Measurements from ENCODE around the gene PJVK.

PJVK gene

GRCh38 chr2:178428396-178428806 lies 22.8 kb upstream of the PJVK start:
- Histone ChIP-seq H3K36me3 (ENCODE audit: control insufficient read depth in 2 of 2, insufficient read depth in 2 of 2, low read length in 2 of 2) (peaks cover 34 to 47% of the 10 kb centered on the region in 2 donors), H3K9ac (ENCODE audit: low read depth in 1 of 2, low read length in 2 of 2) (no peak overlapping the region), H3K27me3 (ENCODE audit: control insufficient read depth in 2 of 2, insufficient read depth in 2 of 2, low read length in 2 of 2) (no peaks in the 10 kb centered on the region), H3K4me1 (ENCODE audit: control insufficient read depth in 2 of 2, insufficient read depth in 2 of 2, low read length in 2 of 2) (no peaks in the 10 kb centered on the region), H3K4me3 (ENCODE audit: low read length in 2 of 2) (no peak overlapping the region), H3K9me3 (ENCODE audit: control insufficient read depth in 2 of 2, low read length in 2 of 2) (no peaks in the 10 kb centered on the region), H3K27ac (ENCODE audit: low read depth in 2 of 2, low read length in 2 of 2) (no peak overlapping the region)

GRCh38 chr2:178429336-178429735 lies 21.8 kb upstream of the PJVK start:
- H3K27ac ChIP-seq (ENCODE audit: low read depth in 2 of 2, low read length in 2 of 2): no peak overlapping the region
- peaks cover 38 to 54% of the 10 kb centered on the region in 2 donors for H3K36me3 ChIP-seq (ENCODE audit: control insufficient read depth in 2 of 2, insufficient read depth in 2 of 2, low read length in 2 of 2)
- no peaks in the 10 kb centered on the region for H3K9me3 ChIP-seq (ENCODE audit: control insufficient read depth in 2 of 2, low read length in 2 of 2)
- no peaks in the 10 kb centered on the region for H3K4me1 ChIP-seq (ENCODE audit: control insufficient read depth in 2 of 2, insufficient read depth in 2 of 2, low read length in 2 of 2)
- H3K9ac ChIP-seq (ENCODE audit: low read depth in 1 of 2, low read length in 2 of 2): no peak overlapping the region
- H3K27me3 ChIP-seq (ENCODE audit: control insufficient read depth in 2 of 2, insufficient read depth in 2 of 2, low read length in 2 of 2): no peaks in the 10 kb centered on the region
- H3K4me3 ChIP-seq (ENCODE audit: low read length in 2 of 2): no peak overlapping the region

GRCh38 chr2:178436662-178437061 lies 14.5 kb upstream of the PJVK start:
- Histone ChIP-seq H3K4me3 (ENCODE audit: low read length in 2 of 2) (no peak overlapping the region), H3K9ac (ENCODE audit: low read depth in 1 of 2, low read length in 2 of 2) (no peak overlapping the region), H3K9me3 (ENCODE audit: control insufficient read depth in 2 of 2, low read length in 2 of 2) (no peaks in the 10 kb centered on the region), H3K36me3 (ENCODE audit: control insufficient read depth in 2 of 2, insufficient read depth in 2 of 2, low read length in 2 of 2) (peaks cover 56% of the 10 kb centered on the region in 2 donors), H3K4me1 (ENCODE audit: control insufficient read depth in 2 of 2, insufficient read depth in 2 of 2, low read length in 2 of 2) (no peaks in the 10 kb centered on the region), H3K27ac (ENCODE audit: low read depth in 2 of 2, low read length in 2 of 2) (no peak overlapping the region), H3K27me3 (ENCODE audit: control insufficient read depth in 2 of 2, insufficient read depth in 2 of 2, low read length in 2 of 2) (no peaks in the 10 kb centered on the region)

- Histone ChIP-seq H3K27me3 (ENCODE audit: control insufficient read depth in 2 of 2, insufficient read depth in 2 of 2, low read length in 2 of 2) (no peaks in the 10 kb centered on the region), H3K36me3 (ENCODE audit: control insufficient read depth in 2 of 2, insufficient read depth in 2 of 2, low read length in 2 of 2) (peaks cover 49 to 57% of the 10 kb centered on the region in 2 donors), H3K27ac (ENCODE audit: low read depth in 2 of 2, low read length in 2 of 2) (no peak overlapping the region), H3K4me3 (ENCODE audit: low read length in 2 of 2) (no peak overlapping the region), H3K4me1 (ENCODE audit: control insufficient read depth in 2 of 2, insufficient read depth in 2 of 2, low read length in 2 of 2) (no peaks in the 10 kb centered on the region), H3K9me3 (ENCODE audit: control insufficient read depth in 2 of 2, low read length in 2 of 2) (no peaks in the 10 kb centered on the region), H3K9ac (ENCODE audit: low read depth in 1 of 2, low read length in 2 of 2) (no peak overlapping the region)
These were observed 9.8 kb upstream of the PJVK start for GRCh38 chr2:178441426-178441825.

DNA sequence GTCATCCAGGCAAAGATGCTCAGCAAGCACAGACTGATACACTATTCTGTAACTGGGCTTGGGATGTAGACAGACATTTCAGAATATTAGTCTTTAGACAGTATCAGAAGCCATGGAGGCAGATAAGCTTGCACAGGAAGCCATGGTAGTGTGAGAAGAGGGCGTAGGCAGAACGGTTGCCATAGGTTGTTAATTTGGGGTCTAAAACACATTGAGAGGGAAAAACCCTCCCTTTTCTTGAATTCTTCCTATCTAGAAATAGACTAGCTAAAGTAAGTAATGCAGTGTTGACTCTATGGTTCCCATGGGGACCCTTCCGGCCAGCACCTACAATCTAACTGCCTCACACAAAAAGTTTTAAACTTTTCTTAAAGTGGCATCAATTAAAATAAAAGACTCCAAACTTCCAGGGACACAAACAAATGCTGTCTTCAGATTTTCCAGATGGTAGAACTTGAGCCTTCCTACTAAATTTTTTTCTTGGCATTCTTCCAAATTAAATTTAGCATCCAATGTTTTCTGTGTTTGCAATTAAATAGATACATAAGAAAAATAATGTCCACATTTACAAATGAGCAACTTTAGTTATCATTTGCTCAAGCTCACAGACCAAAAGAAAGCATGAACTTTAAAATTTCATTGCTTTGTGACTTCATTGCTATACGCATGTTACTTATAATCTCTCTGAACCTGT lies 2.1 kb upstream of the PJVK start:
- Histone ChIP-seq H3K27me3 (ENCODE audit: control insufficient read depth in 2 of 2, insufficient read depth in 2 of 2, low read length in 2 of 2) (no peaks in the 10 kb centered on the region), H3K9me3 (ENCODE audit: control insufficient read depth in 2 of 2, low read length in 2 of 2) (no peaks in the 10 kb centered on the region), H3K27ac (ENCODE audit: low read depth in 2 of 2, low read length in 2 of 2) (no peak overlapping the region), H3K36me3 (ENCODE audit: control insufficient read depth in 2 of 2, insufficient read depth in 2 of 2, low read length in 2 of 2) (peaks cover 13 to 31% of the 10 kb centered on the region in 2 donors), H3K4me3 (ENCODE audit: low read length in 2 of 2) (peak overlapping the region in 1 of 2 donors; percentile 80), H3K4me1 (ENCODE audit: control insufficient read depth in 2 of 2, insufficient read depth in 2 of 2, low read length in 2 of 2) (peaks cover 11 to 15% of the 10 kb centered on the region in 2 donors), H3K9ac (ENCODE audit: low read depth in 1 of 2, low read length in 2 of 2) (peak overlapping the region in 1 of 2 donors; percentile 93)

- peaks cover 10 to 24% of the 10 kb centered on the region in 2 donors for H3K36me3 ChIP-seq (ENCODE audit: control insufficient read depth in 2 of 2, insufficient read depth in 2 of 2, low read length in 2 of 2)
- no peaks in the 10 kb centered on the region for H3K27me3 ChIP-seq (ENCODE audit: control insufficient read depth in 2 of 2, insufficient read depth in 2 of 2, low read length in 2 of 2)
- H3K4me1 ChIP-seq (ENCODE audit: control insufficient read depth in 2 of 2, insufficient read depth in 2 of 2, low read length in 2 of 2): peaks cover 11 to 15% of the 10 kb centered on the region in 2 donors
- H3K27ac ChIP-seq (ENCODE audit: low read depth in 2 of 2, low read length in 2 of 2): peak overlapping the region; percentile 99
- peak overlapping the region; percentile 80 to 92 for H3K4me3 ChIP-seq (ENCODE audit: low read length in 2 of 2)
- H3K9me3 ChIP-seq (ENCODE audit: control insufficient read depth in 2 of 2, low read length in 2 of 2): no peaks in the 10 kb centered on the region
- H3K9ac ChIP-seq (ENCODE audit: low read depth in 1 of 2, low read length in 2 of 2): peak overlapping the region; percentile 58 to 93
These were observed 1.3 kb upstream of the PJVK start for GRCh38 chr2:178449700-178450523.

DNA sequence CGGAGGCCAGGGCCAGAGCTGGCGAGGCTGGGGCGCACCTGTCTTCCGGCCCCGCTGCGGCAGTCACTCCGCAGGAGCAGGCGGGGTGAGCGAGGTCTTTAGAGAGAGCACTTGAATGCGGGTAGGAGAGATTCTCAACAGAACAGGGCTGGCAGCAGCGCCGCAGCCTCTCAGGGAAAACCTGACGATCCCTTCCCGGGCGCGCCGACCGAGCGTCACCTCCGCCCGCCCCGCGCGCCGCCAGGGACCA lies 729 bp upstream of the PJVK start:
- no peaks in the 10 kb centered on the region for H3K9me3 ChIP-seq (ENCODE audit: control insufficient read depth in 2 of 2, low read length in 2 of 2)
- no peaks in the 10 kb centered on the region for H3K27me3 ChIP-seq (ENCODE audit: control insufficient read depth in 2 of 2, insufficient read depth in 2 of 2, low read length in 2 of 2)
- peak overlapping the region; percentile 80 to 92 for H3K4me3 ChIP-seq (ENCODE audit: low read length in 2 of 2)
- peaks cover 11 to 15% of the 10 kb centered on the region in 2 donors for H3K4me1 ChIP-seq (ENCODE audit: control insufficient read depth in 2 of 2, insufficient read depth in 2 of 2, low read length in 2 of 2)
- H3K9ac ChIP-seq (ENCODE audit: low read depth in 1 of 2, low read length in 2 of 2): peak overlapping the region; percentile 58 to 93
- H3K27ac ChIP-seq (ENCODE audit: low read depth in 2 of 2, low read length in 2 of 2): peak overlapping the region; percentile 99
- peaks cover 5 to 18% of the 10 kb centered on the region in 2 donors for H3K36me3 ChIP-seq (ENCODE audit: control insufficient read depth in 2 of 2, insufficient read depth in 2 of 2, low read length in 2 of 2)

DNA sequence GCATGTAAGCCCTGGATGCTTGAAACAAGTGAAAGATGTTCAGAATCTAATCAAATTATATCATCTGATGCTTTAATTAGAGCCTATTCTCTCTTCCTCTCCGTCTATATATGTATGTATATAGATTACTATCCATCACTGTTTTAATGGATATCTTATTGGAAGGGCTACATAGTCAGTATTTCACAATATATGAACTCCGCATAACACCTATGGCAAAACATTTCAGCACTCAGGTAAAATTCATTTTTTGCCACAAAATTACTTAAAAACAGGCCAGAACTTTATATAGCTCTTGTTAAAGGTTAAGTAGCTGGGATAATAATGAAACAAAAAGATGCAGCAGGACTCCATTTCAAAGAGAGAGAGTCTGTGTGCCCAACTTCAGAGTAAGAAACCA lies 1.2 kb downstream of the PJVK start:
- Histone ChIP-seq H3K4me3 (ENCODE audit: low read length in 2 of 2) (no peak overlapping the region), H3K27ac (ENCODE audit: low read depth in 2 of 2, low read length in 2 of 2) (no peak overlapping the region), H3K9ac (ENCODE audit: low read depth in 1 of 2, low read length in 2 of 2) (no peak overlapping the region)

DNA sequence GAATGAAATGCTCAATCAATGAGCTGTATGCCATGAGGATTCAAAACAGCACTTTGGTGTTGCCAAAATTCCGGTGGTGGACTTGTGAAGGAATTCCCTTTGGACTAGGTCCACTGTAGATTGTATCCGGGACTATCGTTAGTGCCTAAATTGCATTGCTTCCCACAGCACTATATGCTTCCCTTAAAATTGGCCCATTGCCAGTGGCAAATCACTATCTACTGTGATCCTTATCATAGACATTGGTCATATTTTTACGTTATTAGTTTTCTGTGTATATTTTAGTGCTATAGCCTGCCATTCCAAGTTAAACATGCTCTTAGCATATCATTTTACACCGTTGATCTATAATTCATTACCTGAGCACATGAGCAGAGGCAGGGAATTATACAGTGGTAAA lies 1.7 kb downstream of the PJVK start:
- no peak overlapping the region for H3K4me3 ChIP-seq (ENCODE audit: low read length in 2 of 2)
- H3K27me3 ChIP-seq (ENCODE audit: control insufficient read depth in 2 of 2, insufficient read depth in 2 of 2, low read length in 2 of 2): no peaks in the 10 kb centered on the region
- H3K4me1 ChIP-seq (ENCODE audit: control insufficient read depth in 2 of 2, insufficient read depth in 2 of 2, low read length in 2 of 2): peaks cover 11 to 15% of the 10 kb centered on the region in 2 donors
- H3K9ac ChIP-seq (ENCODE audit: low read depth in 1 of 2, low read length in 2 of 2): no peak overlapping the region
- peaks cover 0 to 8% of the 10 kb centered on the region in 2 donors for H3K36me3 ChIP-seq (ENCODE audit: control insufficient read depth in 2 of 2, insufficient read depth in 2 of 2, low read length in 2 of 2)
- H3K9me3 ChIP-seq (ENCODE audit: control insufficient read depth in 2 of 2, low read length in 2 of 2): no peaks in the 10 kb centered on the region
- no peak overlapping the region for H3K27ac ChIP-seq (ENCODE audit: low read depth in 2 of 2, low read length in 2 of 2)

More for the DNA sequence above, 1.2 kb downstream of the PJVK start:
- H3K4me1 ChIP-seq (ENCODE audit: control insufficient read depth in 2 of 2, insufficient read depth in 2 of 2, low read length in 2 of 2): peaks cover 11 to 15% of the 10 kb centered on the region in 2 donors
- no peaks in the 10 kb centered on the region for H3K27me3 ChIP-seq (ENCODE audit: control insufficient read depth in 2 of 2, insufficient read depth in 2 of 2, low read length in 2 of 2)
- H3K9me3 ChIP-seq (ENCODE audit: control insufficient read depth in 2 of 2, low read length in 2 of 2): no peaks in the 10 kb centered on the region
- H3K36me3 ChIP-seq (ENCODE audit: control insufficient read depth in 2 of 2, insufficient read depth in 2 of 2, low read length in 2 of 2): peaks cover 0 to 9% of the 10 kb centered on the region in 2 donors

DNA sequence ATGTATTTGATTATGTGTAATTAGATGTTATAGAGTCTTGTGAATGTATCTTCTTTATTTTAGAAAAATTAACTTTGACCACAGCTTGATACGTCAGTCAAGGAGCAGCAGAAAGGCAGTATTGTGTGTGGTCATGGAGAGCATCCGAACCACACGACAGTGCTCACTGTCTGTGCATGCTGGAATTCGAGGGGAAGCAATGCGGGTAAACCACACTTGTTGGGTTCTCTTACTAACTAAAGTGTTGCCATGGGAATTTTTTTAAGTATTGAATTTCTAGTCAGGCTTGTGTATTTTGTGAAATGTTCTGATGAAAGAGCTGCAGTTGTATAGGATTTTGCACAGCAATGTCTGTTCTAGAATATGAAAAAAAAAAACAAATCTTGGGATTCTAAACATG lies 4.8 kb downstream of the PJVK start:
- H3K27ac ChIP-seq (ENCODE audit: low read depth in 2 of 2, low read length in 2 of 2): no peak overlapping the region
- peaks cover 0 to 5% of the 10 kb centered on the region in 2 donors for H3K4me1 ChIP-seq (ENCODE audit: control insufficient read depth in 2 of 2, insufficient read depth in 2 of 2, low read length in 2 of 2)
- no peaks in the 10 kb centered on the region for H3K9me3 ChIP-seq (ENCODE audit: control insufficient read depth in 2 of 2, low read length in 2 of 2)
- H3K4me3 ChIP-seq (ENCODE audit: low read length in 2 of 2): no peak overlapping the region
- no peaks in the 10 kb centered on the region for H3K36me3 ChIP-seq (ENCODE audit: control insufficient read depth in 2 of 2, insufficient read depth in 2 of 2, low read length in 2 of 2)
- no peaks in the 10 kb centered on the region for H3K27me3 ChIP-seq (ENCODE audit: control insufficient read depth in 2 of 2, insufficient read depth in 2 of 2, low read length in 2 of 2)
- H3K9ac ChIP-seq (ENCODE audit: low read depth in 1 of 2, low read length in 2 of 2): no peak overlapping the region

All from mucosa of rectum (tissue), 2 donors.